ENCODE data around the gene ACAD9. TPM values are rescaled to one million over a fixed set of nuclear protein-coding genes. Genes with fewer than 3 reads are reported as not detected.
A peak's percentile ranks its signal among the peaks of the same experiment; 100 is the strongest.

Gene ACAD9
- total and polyA plus RNA-seq, 9 of the 15 experiments (the other 6 are each of a cell fraction or from before 2014, with no cell fraction given), result 10.2 to 32.6 (median 22.8) TPM

DNA sequence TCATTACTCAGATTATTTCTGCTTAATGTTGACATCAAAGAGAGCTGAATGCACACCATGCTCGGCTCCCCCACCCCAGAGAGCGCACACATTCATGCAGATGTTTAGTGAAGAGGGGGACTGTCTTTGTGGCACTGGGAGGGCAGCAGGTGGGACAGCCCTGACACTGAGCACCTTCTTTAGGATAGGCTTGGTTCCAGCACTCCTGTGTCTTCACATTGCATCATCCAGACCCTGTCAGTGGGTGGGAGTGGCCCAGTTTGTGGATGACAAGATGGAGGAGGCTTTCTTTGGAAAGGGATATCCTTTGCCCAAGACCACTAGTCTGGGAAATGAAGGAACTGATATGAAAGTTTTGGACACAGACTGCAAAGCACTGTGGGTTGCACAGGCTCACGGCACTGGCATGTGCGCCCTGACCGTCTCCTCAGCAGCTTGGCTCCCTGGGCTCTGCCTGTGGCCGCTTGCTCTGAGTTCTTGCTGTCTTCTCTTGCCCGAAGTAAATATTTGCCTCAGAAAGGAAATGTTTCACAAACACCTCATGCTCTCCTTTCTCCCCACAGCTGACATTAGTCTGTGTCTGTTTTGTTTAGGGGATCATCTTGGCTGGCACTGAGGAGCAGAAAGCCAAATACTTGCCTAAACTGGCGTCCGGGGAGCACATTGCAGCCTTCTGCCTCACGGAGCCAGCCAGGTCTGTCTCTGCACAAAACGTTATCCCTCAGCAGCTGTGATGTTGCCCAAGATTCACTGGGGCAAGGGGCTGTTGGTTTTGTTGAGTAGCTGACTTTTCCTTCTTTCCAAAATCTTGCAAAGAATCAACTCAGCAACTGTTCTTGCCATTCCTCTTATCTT, 16.6 kb downstream of the ACAD9 start (continued):
- TF ChIP-seq, protein P1, sequence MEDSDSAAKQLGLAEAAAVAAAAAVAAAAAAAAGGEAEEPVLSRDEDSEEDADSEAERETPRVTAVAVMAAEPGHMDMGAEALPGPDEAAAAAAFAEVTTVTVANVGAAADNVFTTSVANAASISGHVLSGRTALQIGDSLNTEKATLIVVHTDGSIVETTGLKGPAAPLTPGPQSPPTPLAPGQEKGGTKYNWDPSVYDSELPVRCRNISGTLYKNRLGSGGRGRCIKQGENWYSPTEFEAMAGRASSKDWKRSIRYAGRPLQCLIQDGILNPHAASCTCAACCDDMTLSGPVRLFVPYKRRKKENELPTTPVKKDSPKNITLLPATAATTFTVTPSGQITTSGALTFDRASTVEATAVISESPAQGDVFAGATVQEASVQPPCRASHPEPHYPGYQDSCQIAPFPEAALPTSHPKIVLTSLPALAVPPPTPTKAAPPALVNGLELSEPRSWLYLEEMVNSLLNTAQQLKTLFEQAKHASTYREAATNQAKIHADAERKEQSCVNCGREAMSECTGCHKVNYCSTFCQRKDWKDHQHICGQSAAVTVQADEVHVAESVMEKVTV (CRISPR knock-in tag; IDR thresholded peaks at IDR 0.05), result no peak
- TF ChIP-seq, protein P2, sequence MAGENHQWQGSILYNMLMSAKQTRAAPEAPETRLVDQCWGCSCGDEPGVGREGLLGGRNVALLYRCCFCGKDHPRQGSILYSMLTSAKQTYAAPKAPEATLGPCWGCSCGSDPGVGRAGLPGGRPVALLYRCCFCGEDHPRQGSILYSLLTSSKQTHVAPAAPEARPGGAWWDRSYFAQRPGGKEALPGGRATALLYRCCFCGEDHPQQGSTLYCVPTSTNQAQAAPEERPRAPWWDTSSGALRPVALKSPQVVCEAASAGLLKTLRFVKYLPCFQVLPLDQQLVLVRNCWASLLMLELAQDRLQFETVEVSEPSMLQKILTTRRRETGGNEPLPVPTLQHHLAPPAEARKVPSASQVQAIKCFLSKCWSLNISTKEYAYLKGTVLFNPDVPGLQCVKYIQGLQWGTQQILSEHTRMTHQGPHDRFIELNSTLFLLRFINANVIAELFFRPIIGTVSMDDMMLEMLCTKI (IDR thresholded peaks at IDR 0.05; ENCODE audit: partially characterized antibody), result no peak
- TF ChIP-seq ZBTB8A (IDR thresholded peaks at IDR 0.05; ENCODE audit: partially characterized antibody) (no peak), SMARCB1 (IDR thresholded peaks at IDR 0.05; ENCODE audit: insufficient read length, low read depth) (no peak), L3MBTL2 (IDR thresholded peaks at IDR 0.05) (peak; percentile 52), CEBPB (tag; IDR thresholded peaks at IDR 0.05) (peak; percentile 29; the same call in 1 of the 2 replicates), ZFP36 (IDR thresholded peaks at IDR 0.05; ENCODE audit: low read depth, low read length, partially characterized antibody) (no peak), RBM34 (IDR thresholded peaks at IDR 0.05; ENCODE audit: borderline replicate concordance, insufficient read depth, low read length) (no peak), POLR3G (IDR thresholded peaks at IDR 0.05; ENCODE audit: extremely low read depth, insufficient read length, insufficient replicate concordance) (no peak), ELF2 (CRISPR knock-in tag; IDR thresholded peaks at IDR 0.05) (no peak), MXI1 (IDR thresholded peaks at IDR 0.05; ENCODE audit: low read depth, low read length) (no peak)
- TF ChIP-seq, protein P3, sequence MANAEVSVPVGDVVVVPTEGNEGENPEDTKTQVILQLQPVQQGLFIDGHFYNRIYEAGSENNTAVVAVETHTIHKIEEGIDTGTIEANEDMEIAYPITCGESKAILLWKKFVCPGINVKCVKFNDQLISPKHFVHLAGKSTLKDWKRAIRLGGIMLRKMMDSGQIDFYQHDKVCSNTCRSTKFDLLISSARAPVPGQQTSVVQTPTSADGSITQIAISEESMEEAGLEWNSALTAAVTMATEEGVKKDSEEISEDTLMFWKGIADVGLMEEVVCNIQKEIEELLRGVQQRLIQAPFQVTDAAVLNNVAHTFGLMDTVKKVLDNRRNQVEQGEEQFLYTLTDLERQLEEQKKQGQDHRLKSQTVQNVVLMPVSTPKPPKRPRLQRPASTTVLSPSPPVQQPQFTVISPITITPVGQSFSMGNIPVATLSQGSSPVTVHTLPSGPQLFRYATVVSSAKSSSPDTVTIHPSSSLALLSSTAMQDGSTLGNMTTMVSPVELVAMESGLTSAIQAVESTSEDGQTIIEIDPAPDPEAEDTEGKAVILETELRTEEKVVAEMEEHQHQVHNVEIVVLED (CRISPR knock-in tag; IDR thresholded peaks at IDR 0.05), result no peak
- TF ChIP-seq, protein P4, sequence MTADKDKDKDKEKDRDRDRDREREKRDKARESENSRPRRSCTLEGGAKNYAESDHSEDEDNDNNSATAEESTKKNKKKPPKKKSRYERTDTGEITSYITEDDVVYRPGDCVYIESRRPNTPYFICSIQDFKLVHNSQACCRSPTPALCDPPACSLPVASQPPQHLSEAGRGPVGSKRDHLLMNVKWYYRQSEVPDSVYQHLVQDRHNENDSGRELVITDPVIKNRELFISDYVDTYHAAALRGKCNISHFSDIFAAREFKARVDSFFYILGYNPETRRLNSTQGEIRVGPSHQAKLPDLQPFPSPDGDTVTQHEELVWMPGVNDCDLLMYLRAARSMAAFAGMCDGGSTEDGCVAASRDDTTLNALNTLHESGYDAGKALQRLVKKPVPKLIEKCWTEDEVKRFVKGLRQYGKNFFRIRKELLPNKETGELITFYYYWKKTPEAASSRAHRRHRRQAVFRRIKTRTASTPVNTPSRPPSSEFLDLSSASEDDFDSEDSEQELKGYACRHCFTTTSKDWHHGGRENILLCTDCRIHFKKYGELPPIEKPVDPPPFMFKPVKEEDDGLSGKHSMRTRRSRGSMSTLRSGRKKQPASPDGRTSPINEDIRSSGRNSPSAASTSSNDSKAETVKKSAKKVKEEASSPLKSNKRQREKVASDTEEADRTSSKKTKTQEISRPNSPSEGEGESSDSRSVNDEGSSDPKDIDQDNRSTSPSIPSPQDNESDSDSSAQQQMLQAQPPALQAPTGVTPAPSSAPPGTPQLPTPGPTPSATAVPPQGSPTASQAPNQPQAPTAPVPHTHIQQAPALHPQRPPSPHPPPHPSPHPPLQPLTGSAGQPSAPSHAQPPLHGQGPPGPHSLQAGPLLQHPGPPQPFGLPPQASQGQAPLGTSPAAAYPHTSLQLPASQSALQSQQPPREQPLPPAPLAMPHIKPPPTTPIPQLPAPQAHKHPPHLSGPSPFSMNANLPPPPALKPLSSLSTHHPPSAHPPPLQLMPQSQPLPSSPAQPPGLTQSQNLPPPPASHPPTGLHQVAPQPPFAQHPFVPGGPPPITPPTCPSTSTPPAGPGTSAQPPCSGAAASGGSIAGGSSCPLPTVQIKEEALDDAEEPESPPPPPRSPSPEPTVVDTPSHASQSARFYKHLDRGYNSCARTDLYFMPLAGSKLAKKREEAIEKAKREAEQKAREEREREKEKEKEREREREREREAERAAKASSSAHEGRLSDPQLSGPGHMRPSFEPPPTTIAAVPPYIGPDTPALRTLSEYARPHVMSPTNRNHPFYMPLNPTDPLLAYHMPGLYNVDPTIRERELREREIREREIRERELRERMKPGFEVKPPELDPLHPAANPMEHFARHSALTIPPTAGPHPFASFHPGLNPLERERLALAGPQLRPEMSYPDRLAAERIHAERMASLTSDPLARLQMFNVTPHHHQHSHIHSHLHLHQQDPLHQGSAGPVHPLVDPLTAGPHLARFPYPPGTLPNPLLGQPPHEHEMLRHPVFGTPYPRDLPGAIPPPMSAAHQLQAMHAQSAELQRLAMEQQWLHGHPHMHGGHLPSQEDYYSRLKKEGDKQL (CRISPR knock-in tag; IDR thresholded peaks at IDR 0.05; ENCODE audit: borderline replicate concordance), result no peak
- TF ChIP-seq, protein P5, sequence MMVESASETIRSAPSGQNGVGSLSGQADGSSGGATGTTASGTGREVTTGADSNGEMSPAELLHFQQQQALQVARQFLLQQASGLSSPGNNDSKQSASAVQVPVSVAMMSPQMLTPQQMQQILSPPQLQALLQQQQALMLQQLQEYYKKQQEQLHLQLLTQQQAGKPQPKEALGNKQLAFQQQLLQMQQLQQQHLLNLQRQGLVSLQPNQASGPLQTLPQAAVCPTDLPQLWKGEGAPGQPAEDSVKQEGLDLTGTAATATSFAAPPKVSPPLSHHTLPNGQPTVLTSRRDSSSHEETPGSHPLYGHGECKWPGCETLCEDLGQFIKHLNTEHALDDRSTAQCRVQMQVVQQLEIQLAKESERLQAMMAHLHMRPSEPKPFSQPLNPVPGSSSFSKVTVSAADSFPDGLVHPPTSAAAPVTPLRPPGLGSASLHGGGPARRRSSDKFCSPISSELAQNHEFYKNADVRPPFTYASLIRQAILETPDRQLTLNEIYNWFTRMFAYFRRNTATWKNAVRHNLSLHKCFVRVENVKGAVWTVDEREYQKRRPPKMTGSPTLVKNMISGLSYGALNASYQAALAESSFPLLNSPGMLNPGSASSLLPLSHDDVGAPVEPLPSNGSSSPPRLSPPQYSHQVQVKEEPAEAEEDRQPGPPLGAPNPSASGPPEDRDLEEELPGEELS (CRISPR knock-in tag; IDR thresholded peaks at IDR 0.05; ENCODE audit: borderline replicate concordance), result no peak
